Nephron progenitor cell (in vitro differentiated cells): ENCODE measurements around the gene RGMB.
A peak's percentile ranks its signal among the peaks of the same experiment; 100 is the strongest.

Experiments
- DNase-seq: peaks from one replicate; pipeline ENCODE4 v3.0.0; 2021
- H3K27ac Mint-ChIP-seq: 2 replicates; pipeline ENCODE4 v1.8.0; 2021; ENCODE audit warnings: mild to moderate bottlenecking, moderate library complexity, mixed read lengths
- H3K27me3 Mint-ChIP-seq: 2 replicates; pipeline ENCODE4 v1.8.0; 2021; ENCODE audit warnings: mild to moderate bottlenecking, low read depth, mixed read lengths; ENCODE audit not compliant: poor library complexity
- H3K36me3 Mint-ChIP-seq: 2 replicates; pipeline ENCODE4 v1.8.0; 2021; ENCODE audit warnings: low read depth, mixed read lengths
- H3K4me1 Mint-ChIP-seq: 2 replicates; pipeline ENCODE4 v1.8.0; 2021; ENCODE audit warnings: mixed read lengths
- H3K4me3 Mint-ChIP-seq: 2 replicates; pipeline ENCODE4 v1.8.0; 2021; ENCODE audit warnings: mild to moderate bottlenecking, moderate library complexity, mixed read lengths
- H3K9me3 Mint-ChIP-seq: 2 replicates; pipeline ENCODE4 v1.8.0; 2021; ENCODE audit warnings: mild to moderate bottlenecking, moderate library complexity, mixed read lengths
- TF ChIP-seq, protein P1 (sequence below): fragments of 200-600 bp; sonication (generic); IDR thresholded peaks from 2 replicates; pipeline ENCODE4 v1.5.0; 2021; ENCODE audit warnings: antibody characterized with exemption

Gene RGMB

GRCh38 chr5:98813755-98814154, 40.3 kb downstream of the RGMB start:
- Mint-ChIP-seq H3K27ac (no peak overlapping the region), H3K36me3 (no peaks in the 10 kb centered on the region), H3K9me3 (peaks cover 4% of the 10 kb centered on the region), H3K4me1 (no peaks in the 10 kb centered on the region), H3K27me3 (no peaks in the 10 kb centered on the region), H3K4me3 (no peak overlapping the region)
- TF ChIP-seq, protein P1, sequence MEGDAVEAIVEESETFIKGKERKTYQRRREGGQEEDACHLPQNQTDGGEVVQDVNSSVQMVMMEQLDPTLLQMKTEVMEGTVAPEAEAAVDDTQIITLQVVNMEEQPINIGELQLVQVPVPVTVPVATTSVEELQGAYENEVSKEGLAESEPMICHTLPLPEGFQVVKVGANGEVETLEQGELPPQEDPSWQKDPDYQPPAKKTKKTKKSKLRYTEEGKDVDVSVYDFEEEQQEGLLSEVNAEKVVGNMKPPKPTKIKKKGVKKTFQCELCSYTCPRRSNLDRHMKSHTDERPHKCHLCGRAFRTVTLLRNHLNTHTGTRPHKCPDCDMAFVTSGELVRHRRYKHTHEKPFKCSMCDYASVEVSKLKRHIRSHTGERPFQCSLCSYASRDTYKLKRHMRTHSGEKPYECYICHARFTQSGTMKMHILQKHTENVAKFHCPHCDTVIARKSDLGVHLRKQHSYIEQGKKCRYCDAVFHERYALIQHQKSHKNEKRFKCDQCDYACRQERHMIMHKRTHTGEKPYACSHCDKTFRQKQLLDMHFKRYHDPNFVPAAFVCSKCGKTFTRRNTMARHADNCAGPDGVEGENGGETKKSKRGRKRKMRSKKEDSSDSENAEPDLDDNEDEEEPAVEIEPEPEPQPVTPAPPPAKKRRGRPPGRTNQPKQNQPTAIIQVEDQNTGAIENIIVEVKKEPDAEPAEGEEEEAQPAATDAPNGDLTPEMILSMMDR = no peak
- no peak for DNase-seq

DNA sequence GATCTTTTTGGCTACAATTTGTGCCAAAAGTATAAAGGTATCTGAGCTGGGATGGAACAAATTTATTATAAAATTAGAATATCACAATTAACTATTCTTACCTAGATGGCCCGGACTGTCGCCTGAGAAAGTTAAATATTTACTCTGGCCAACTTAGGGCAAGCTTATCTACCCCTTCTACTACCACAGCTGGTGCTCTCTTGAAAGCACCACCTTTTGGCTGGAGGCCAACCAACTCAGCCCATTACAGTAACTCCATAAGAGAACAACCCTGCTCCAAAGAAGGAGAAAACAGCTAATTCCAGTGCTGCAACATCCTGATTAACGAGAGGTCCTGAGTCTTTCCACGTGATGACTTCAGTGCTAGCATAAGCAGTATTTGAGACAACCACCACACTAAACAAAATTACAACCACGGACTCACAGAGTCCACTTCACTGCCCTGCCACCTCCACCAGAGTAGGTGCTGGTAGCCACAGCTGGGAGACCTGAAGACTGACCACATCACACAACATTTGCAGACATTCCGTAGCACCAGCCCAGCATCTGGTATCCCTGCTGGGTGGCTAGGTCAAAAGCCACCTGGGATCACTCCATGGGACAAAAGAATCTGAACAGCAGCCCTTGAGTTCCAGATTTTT, 43.2 kb downstream of the RGMB start:
- TF ChIP-seq, protein P1 = no peak
- Mint-ChIP-seq H3K4me1 (no peaks in the 10 kb centered on the region), H3K27ac (no peak overlapping the region), H3K4me3 (no peak overlapping the region), H3K36me3 (peaks cover 6% of the 10 kb centered on the region), H3K9me3 (peaks cover 22% of the 10 kb centered on the region), H3K27me3 (no peaks in the 10 kb centered on the region)
- no peak for DNase-seq

- H3K4me3 Mint-ChIP-seq = no peak overlapping the region
- no peak overlapping the region for H3K27ac Mint-ChIP-seq
- H3K27me3 Mint-ChIP-seq = peaks cover 8% of the 10 kb centered on the region
- TF ChIP-seq, protein P1 = no peak
- H3K9me3 Mint-ChIP-seq = peaks cover 16% of the 10 kb centered on the region
- no peak for DNase-seq
- H3K4me1 Mint-ChIP-seq = no peaks in the 10 kb centered on the region
- peaks cover 6% of the 10 kb centered on the region for H3K36me3 Mint-ChIP-seq
Measured at GRCh38 chr5:98825582-98826375, 52.3 kb downstream of the RGMB start.

DNA sequence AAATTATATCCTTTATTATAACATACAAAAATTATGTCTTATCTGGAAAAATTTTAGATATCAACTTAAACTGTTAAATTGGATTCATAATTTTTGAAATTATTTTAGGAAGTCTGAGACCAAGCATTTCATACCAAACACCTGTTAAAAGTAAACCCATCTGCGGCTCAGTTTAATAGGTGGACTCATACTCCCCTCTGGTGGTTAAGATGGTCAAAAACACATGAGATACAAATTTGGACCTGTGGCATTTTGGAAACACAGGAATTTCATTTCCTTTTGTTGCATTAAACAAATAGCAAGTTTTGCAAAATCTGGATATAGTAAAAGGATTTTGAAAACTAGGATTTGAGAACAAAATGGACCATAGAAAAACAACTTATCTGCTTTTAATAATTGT, 53.7 kb downstream of the RGMB start:
- Mint-ChIP-seq H3K4me1 (no peaks in the 10 kb centered on the region), H3K27ac (no peak overlapping the region), H3K4me3 (no peak overlapping the region), H3K36me3 (no peaks in the 10 kb centered on the region), H3K27me3 (peaks cover 8% of the 10 kb centered on the region), H3K9me3 (peaks cover 5% of the 10 kb centered on the region)
- peak; percentile 10 for DNase-seq
- TF ChIP-seq, protein P1 = peak; percentile 63

DNA sequence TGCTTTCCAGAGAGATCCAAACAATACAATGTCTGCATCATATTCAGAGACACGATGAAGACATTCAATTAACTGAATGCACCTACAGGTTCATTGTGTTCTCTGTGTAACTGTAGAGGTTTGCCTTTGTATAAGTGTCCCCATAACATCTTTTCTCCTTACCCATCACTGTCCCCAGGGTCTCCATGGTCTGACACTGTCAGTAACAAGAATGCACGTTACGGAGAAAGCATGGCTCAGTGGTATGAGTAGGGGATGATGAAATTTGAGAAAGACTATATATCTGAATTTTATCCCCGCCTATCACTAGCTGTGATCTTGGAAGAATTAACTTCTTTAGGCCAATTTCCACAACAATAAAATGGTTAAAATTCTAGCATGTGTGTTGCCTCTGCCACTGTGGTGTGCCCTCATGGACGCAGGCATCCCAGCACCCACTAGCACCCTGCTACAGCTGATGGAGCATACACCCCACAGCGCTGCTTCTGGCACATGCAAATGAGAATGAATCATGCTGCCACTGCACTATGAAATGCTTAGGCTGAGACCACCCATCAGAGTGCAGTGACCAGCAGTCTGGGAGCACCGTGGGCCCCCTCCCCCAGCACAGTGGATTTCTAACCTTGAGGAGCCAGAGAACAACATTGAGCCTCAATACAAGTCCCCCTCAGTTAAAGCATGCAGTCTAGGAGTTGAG, 54.3 kb downstream of the RGMB start:
- no peaks in the 10 kb centered on the region for H3K36me3 Mint-ChIP-seq

More for the DNA sequence above, 54.3 kb downstream of the RGMB start:
- H3K4me3 Mint-ChIP-seq = no peak overlapping the region
- DNase-seq = no peak
- H3K27me3 Mint-ChIP-seq = peaks cover 8% of the 10 kb centered on the region
- no peaks in the 10 kb centered on the region for H3K9me3 Mint-ChIP-seq
- no peak overlapping the region for H3K27ac Mint-ChIP-seq
- TF ChIP-seq, protein P1 = no peak
- H3K4me1 Mint-ChIP-seq = no peaks in the 10 kb centered on the region
